HFF-Myc (cell line): Measurements from ENCODE around the gene MEF2C.

Experiments used
- DNase-seq: peaks from one replicate; pipeline ENCODE4 v3.0.0-alpha.2; 2011; ENCODE audit warnings: low read depth; ENCODE audit errors: extremely low read depth
- H3K4me3 ChIP-seq: replicated peaks from 2 replicates; pipeline ENCODE4 v1.5.1; 2011; ENCODE audit warnings: low read depth, mild to moderate bottlenecking, control low read depth, low read length
- TF ChIP-seq, protein P1 (sequence below): IDR thresholded peaks from 2 replicates; pipeline ENCODE4 v1.5.1; 2012; ENCODE audit warnings: mild to moderate bottlenecking, low read depth, low read length, control low read depth; ENCODE audit errors: missing control alignments

The MEF2C gene

GRCh38 chr5:88887342-88887741 lies 4.4 kb upstream of the MEF2C start:
- TF ChIP-seq, protein P1, sequence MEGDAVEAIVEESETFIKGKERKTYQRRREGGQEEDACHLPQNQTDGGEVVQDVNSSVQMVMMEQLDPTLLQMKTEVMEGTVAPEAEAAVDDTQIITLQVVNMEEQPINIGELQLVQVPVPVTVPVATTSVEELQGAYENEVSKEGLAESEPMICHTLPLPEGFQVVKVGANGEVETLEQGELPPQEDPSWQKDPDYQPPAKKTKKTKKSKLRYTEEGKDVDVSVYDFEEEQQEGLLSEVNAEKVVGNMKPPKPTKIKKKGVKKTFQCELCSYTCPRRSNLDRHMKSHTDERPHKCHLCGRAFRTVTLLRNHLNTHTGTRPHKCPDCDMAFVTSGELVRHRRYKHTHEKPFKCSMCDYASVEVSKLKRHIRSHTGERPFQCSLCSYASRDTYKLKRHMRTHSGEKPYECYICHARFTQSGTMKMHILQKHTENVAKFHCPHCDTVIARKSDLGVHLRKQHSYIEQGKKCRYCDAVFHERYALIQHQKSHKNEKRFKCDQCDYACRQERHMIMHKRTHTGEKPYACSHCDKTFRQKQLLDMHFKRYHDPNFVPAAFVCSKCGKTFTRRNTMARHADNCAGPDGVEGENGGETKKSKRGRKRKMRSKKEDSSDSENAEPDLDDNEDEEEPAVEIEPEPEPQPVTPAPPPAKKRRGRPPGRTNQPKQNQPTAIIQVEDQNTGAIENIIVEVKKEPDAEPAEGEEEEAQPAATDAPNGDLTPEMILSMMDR, result no peak
- no peak for DNase-seq
- no peak overlapping the region for H3K4me3 ChIP-seq

DNA sequence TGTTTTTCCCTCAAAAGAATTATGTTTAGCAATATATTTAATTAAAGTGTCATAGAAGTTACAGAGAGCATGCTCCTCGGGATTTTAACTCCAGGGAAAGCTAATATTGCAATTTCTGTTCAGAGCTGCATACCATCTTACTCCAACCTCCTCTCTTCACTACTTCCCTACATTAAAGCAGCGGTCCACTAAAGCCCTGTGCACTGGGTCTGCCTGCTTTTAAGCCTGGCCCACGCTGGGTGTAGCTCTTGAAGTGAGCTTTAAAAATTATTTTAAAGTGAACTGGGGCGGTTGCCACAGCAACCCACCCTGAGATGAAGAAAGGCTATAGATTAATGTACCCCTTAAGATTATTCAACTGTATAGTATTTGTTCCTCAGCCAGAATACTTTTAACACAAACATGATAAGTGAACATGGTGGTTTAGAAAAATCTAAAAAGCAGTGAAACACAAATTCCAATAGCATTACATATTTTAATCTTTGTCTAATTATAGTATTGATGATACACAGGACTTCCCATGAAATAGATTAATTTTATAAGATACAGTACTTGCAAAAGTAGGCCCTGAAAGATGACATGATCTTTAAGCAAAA lies 3.9 kb upstream of the MEF2C start:
- TF ChIP-seq, protein P1, result no peak
- no peak overlapping the region for H3K4me3 ChIP-seq
- DNase-seq, result no peak

DNA sequence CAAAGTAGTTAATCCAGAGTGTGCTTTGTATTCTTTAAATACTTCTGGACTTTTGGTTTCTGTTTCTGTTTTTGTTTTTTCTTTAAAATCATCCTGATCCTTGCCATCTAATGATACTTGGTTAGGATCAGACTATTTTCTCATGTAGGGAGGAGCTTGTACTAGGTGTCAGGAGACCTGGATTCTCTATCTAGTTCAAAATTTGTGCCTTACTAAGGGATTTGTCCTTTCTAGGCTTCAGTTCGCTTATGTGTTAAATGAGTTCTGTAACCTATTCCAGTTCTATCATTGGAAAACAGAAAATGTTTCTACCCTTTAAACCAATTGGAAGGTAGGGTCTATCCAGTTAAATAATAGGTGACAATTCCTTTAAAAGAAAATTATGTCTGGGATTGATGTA lies 3.3 kb upstream of the MEF2C start:
- H3K4me3 ChIP-seq, result no peak overlapping the region
- TF ChIP-seq, protein P1, result no peak
- DNase-seq, result no peak

DNA sequence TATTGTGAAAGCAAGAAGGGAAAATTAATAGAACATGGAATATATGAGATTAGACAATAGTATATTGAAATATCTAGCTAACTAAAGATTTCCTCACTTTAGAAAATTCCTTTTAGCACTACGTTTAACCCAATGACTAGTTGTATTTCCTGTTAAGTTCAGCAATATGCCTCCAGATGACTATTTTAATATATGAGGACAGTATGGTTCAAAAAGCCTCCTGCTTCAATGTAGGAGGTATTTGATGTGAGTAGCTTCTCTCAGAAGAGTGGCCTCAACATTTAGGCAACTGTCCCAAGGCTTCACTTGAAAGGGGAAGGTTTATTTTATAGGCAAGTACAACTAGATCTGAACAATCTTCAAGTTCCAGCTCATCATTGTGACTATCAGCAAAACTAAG lies 2.0 kb upstream of the MEF2C start:
- DNase-seq, result no peak
- TF ChIP-seq, protein P1, result no peak

GRCh38 chr5:88884608-88884877 lies 1.6 kb upstream of the MEF2C start:
- TF ChIP-seq, protein P1, result no peak
- peak overlapping the region; percentile 60 for H3K4me3 ChIP-seq
- DNase-seq, result no peak

More for the DNA sequence above, 2.0 kb upstream of the MEF2C start:
- H3K4me3 ChIP-seq, result no peak overlapping the region

DNA sequence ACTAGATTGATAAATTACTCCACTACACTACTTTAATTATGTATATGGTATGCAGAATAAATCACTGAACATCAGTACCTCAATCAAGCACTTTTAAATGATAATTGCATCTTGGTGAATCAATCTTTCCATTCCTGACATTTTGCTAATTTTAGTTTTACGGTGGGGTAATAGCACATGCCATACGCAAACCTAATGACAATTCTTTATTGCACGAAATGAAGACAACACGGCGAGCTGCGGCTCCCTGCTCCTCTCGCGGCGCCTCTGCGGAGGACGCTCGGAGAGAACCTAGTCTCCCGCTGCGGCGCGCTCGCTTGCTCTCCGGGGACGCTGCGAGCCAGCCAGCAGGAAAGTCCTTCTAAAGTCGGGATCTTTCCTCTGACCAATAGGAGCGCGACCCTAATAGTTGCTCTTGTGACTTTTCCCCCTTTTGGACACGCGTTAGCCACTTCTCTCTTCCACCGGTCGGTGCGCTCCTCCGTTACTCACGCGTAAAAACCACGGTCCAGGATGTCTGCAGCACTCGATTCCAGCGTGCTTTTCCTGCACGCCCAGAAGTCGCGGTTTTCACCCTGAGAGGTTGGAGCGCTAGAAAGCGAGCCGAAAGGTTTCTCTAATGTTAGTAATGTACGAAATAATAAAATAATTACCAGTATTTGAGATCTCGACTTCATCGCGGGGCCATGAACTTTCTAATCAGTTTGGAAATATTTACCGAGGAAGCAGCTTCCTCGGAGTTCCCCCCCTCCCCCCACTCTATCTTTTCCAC lies 1.0 kb upstream of the MEF2C start:
- peak overlapping the region; percentile 60 for H3K4me3 ChIP-seq

More for the DNA sequence above, 1.0 kb upstream of the MEF2C start:
- TF ChIP-seq, protein P1, result no peak
- DNase-seq, result peak; percentile 56
